Stimulated activated CD8-positive, alpha-beta memory T cell treated with anti-CD3 and anti-CD28 coated beads, Interleukin-15, amount 100 ng/mL, for 48 hours (primary cell): Measurements from ENCODE around the gene SH2D1A.

Source experiments
- DNase-seq, 2 donors: peaks; one replicate each; pipeline ENCODE4 v3.0.0-alpha.2; 2020; ENCODE audit warnings: low read depth in 2 of 2

The SH2D1A gene

DNA sequence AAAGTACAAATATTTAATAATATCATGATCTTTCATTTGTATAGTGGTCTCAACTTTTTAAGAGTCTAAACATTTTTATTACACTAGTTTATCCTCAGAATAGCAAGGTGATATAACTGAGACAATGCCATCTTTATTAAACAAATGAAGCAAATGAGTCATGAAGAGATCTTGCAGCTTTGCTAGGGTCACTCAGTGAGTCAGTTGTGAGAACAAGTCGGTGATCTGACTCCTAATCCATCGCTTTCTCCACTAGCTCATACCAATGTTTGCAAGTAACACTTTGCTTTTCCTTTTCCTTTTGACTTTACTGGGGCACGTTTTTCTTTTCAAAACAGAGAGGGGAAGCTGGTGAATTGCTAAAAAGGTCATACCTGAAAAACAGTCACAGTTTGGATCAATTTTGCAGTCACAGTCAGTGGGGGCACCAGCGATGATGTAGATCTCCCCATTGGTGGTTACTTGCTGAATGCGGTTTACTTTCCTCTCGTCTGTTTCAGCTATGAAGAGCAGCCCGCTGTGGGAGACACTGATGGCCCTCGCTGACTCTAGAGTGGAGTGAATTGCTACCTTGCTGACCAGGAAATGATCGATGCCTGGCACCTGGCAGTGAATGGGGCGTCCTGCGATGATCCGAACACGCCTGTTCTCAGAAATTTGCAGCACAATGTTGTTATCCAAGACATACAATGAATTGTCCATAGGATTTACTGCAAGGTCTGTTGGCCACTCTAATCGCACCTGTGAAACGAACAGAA is 75.7 kb downstream of the SH2D1A start:
- DNase-seq = no peak
